ENCODE measurements around the gene SCN8A.

- TF ChIP-seq ELK1 (IDR thresholded peaks at IDR 0.05; ENCODE audit: low read depth, low read length) (no peak), SREBF2 (IDR thresholded peaks at IDR 0.05) (no peak), CTCF (IDR thresholded peaks at IDR 0.05) (no peak), RCOR1 (IDR thresholded peaks at IDR 0.05; ENCODE audit: low read depth, low read length) (no peak), JUN (IDR thresholded peaks at IDR 0.05) (no peak), REST (IDR thresholded peaks at IDR 0.05) (no peak), RAD21 (conservative IDR thresholded peaks at IDR 0.05 in 1 of 2, IDR thresholded peaks at IDR 0.05 in 1 of 2) (no peak), USF2 (IDR thresholded peaks at IDR 0.05) (no peak), BHLHE40 (IDR thresholded peaks at IDR 0.05; ENCODE audit: low read depth, low read length) (no peak), MAX (IDR thresholded peaks at IDR 0.05) (no peak), RNF2 (IDR thresholded peaks at IDR 0.05; ENCODE audit: borderline replicate concordance, low read depth) (no peak), MAFK (IDR thresholded peaks at IDR 0.05; ENCODE audit: partially characterized antibody) (no peak), POLR2A (IDR thresholded peaks at IDR 0.05; ENCODE audit: low read length) (no peak), SMC3 (IDR thresholded peaks at IDR 0.05) (no peak)
Observed at GRCh38 chr12:51760231-51760630, 169.2 kb downstream of the SCN8A start.

All from A549 (cell line).